Measurements from ENCODE around the gene MTMR12. TPM values are rescaled to one million over a fixed set of nuclear protein-coding genes. Genes with fewer than 3 reads are reported as not detected.

Gene MTMR12
- total and polyA plus RNA-seq, 2 of the 13 experiments (the other 11 are each of a cell fraction or from before 2014, with no cell fraction given): 23.4 to 36.6 TPM

DNA sequence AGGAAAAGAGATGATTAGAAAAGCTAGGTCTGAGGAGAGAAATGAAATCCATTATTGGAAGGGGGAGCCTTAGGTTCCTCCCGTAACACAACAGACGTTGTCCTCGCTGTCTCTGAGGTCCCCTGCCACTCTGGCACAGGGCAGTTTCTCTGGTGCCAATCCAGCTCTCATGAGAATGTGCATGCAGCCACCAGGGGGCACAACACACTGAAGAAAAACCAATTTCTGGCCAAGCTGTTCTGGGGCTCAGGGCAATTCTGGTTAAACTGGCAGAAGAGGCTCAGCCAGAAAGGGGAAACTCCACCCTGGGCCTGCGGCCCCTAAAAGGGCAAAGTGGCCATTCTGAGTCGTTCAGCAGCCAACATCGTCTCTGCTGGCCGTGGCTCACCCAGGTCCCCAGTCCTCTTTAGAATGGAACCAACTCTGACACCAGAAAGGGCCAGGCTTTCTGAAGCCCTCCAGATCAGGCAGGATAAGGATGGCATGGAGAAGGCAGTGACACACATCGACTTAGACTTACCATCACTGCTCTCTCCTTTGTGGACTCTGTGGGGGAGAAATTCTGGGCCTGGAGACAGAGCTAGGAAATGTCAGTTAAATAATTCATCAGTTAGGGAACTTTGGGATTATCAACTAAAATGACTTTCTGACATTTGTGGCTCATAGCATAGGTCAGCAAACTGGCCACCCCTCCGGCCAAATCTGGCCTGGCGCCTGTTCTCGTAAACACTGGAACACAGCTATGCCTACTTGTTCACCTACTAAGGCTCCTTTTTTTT is 80.1 kb downstream of the MTMR12 start (continued):
- TF ChIP-seq NCOA5 (CRISPR knock-in tag; IDR thresholded peaks at IDR 0.05) (no peak), HCFC1 (IDR thresholded peaks at IDR 0.05; ENCODE audit: low read depth, low read length) (no peak), ARNTL (CRISPR knock-in tag; IDR thresholded peaks at IDR 0.05) (no peak), TSC22D2 (CRISPR knock-in tag; IDR thresholded peaks at IDR 0.05; ENCODE audit: borderline replicate concordance) (no peak), ETV5 (CRISPR knock-in tag; IDR thresholded peaks at IDR 0.05; ENCODE audit: borderline replicate concordance) (0 out of 2 replicates have a peak, but pooled peaks have one; percentile 10), ZMYM2 (CRISPR knock-in tag; IDR thresholded peaks at IDR 0.05) (no peak), ZFY (CRISPR knock-in tag; IDR thresholded peaks at IDR 0.05) (peak; percentile 3; the same call in 1 of the 2 replicates), ZNF235 (CRISPR knock-in tag; IDR thresholded peaks at IDR 0.05; ENCODE audit: borderline replicate concordance) (no peak), ZNF550 (CRISPR knock-in tag; IDR thresholded peaks at IDR 0.05; ENCODE audit: borderline replicate concordance) (peak; percentile 46; the same call in 1 of the 2 replicates), GLI4 (CRISPR knock-in tag; IDR thresholded peaks at IDR 0.05; ENCODE audit: borderline replicate concordance) (no peak), GTF3A (CRISPR knock-in tag; conservative IDR thresholded peaks at IDR 0.05) (no peak), MIXL1 (CRISPR knock-in tag; IDR thresholded peaks at IDR 0.05) (0 out of 2 replicates have a peak, but pooled peaks have one; percentile 46), PHF20 (CRISPR knock-in tag; IDR thresholded peaks at IDR 0.05) (no peak), ZNF777 (CRISPR knock-in tag; IDR thresholded peaks at IDR 0.05) (no peak), ZNF878 (CRISPR knock-in tag; IDR thresholded peaks at IDR 0.05) (peak; percentile 57; the same call in 1 of the 2 replicates), ZNF510 (CRISPR knock-in tag; IDR thresholded peaks at IDR 0.05; ENCODE audit: low read depth) (no peak), PCBP2 (optimal IDR thresholded peaks at IDR 0.05; ENCODE audit: low read depth, low read length, poor library complexity, severe bottlenecking) (no peak)
- TF ChIP-seq, protein P1, sequence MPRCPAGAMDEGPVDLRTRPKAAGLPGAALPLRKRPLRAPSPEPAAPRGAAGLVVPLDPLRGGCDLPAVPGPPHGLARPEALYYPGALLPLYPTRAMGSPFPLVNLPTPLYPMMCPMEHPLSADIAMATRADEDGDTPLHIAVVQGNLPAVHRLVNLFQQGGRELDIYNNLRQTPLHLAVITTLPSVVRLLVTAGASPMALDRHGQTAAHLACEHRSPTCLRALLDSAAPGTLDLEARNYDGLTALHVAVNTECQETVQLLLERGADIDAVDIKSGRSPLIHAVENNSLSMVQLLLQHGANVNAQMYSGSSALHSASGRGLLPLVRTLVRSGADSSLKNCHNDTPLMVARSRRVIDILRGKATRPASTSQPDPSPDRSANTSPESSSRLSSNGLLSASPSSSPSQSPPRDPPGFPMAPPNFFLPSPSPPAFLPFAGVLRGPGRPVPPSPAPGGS (CRISPR knock-in tag; IDR thresholded peaks at IDR 0.05): no peak
- TF ChIP-seq, protein P2, sequence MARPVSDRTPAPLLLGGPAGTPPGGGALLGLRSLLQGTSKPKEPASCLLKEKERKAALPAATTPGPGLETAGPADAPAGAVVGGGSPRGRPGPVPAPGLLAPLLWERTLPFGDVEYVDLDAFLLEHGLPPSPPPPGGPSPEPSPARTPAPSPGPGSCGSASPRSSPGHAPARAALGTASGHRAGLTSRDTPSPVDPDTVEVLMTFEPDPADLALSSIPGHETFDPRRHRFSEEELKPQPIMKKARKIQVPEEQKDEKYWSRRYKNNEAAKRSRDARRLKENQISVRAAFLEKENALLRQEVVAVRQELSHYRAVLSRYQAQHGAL (CRISPR knock-in tag; IDR thresholded peaks at IDR 0.05; ENCODE audit: not compliant biosample characterization): no peak
- TF ChIP-seq, protein P3, sequence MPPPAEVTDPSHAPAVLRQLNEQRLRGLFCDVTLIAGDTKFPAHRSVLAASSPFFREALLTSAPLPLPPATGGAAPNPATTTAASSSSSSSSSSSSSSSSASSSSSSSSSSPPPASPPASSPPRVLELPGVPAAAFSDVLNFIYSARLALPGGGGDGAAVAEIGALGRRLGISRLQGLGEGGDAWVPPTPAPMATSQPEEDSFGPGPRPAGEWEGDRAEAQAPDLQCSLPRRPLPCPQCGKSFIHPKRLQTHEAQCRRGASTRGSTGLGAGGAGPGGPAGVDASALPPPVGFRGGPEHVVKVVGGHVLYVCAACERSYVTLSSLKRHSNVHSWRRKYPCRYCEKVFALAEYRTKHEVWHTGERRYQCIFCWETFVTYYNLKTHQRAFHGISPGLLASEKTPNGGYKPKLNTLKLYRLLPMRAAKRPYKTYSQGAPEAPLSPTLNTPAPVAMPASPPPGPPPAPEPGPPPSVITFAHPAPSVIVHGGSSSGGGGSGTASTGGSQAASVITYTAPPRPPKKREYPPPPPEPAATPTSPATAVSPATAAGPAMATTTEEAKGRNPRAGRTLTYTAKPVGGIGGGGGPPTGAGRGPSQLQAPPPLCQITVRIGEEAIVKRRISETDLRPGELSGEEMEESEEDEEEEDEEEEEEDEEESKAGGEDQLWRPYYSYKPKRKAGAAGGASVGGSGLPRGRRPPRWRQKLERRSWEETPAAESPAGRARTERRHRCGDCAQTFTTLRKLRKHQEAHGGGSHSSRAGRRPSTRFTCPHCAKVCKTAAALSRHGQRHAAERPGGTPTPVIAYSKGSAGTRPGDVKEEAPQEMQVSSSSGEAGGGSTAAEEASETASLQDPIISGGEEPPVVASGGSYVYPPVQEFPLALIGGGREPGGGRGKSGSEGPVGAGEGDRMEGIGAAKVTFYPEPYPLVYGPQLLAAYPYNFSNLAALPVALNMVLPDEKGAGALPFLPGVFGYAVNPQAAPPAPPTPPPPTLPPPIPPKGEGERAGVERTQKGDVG (CRISPR knock-in tag; IDR thresholded peaks at IDR 0.05; ENCODE audit: borderline replicate concordance): no peak
- TF ChIP-seq, protein P4, sequence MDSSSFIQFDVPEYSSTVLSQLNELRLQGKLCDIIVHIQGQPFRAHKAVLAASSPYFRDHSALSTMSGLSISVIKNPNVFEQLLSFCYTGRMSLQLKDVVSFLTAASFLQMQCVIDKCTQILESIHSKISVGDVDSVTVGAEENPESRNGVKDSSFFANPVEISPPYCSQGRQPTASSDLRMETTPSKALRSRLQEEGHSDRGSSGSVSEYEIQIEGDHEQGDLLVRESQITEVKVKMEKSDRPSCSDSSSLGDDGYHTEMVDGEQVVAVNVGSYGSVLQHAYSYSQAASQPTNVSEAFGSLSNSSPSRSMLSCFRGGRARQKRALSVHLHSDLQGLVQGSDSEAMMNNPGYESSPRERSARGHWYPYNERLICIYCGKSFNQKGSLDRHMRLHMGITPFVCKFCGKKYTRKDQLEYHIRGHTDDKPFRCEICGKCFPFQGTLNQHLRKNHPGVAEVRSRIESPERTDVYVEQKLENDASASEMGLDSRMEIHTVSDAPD (CRISPR knock-in tag; IDR thresholded peaks at IDR 0.05): 0 out of 2 replicates have a peak, but pooled peaks have one; percentile 31
- TF ChIP-seq, protein P5, sequence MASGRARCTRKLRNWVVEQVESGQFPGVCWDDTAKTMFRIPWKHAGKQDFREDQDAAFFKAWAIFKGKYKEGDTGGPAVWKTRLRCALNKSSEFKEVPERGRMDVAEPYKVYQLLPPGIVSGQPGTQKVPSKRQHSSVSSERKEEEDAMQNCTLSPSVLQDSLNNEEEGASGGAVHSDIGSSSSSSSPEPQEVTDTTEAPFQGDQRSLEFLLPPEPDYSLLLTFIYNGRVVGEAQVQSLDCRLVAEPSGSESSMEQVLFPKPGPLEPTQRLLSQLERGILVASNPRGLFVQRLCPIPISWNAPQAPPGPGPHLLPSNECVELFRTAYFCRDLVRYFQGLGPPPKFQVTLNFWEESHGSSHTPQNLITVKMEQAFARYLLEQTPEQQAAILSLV (CRISPR knock-in tag; IDR thresholded peaks at IDR 0.05; ENCODE audit: borderline replicate concordance): no peak

All from HepG2 (cell line).